IPS-20b (cell line): ENCODE results near the gene ISCU.

Experiments
- H3K27ac ChIP-seq: one replicate; pipeline ENCODE4 v1.5.1; 2013; ENCODE audit warnings: low read length
- H3K27me3 ChIP-seq: 2 replicates; pipeline ENCODE4 v1.6.1; 2013; ENCODE audit warnings: mild to moderate bottlenecking, low read length, inconsistent platforms; ENCODE audit not compliant: insufficient read depth
- H3K36me3 ChIP-seq: 2 replicates; pipeline ENCODE4 v1.6.1; 2013; ENCODE audit warnings: low read depth, mild to moderate bottlenecking, inconsistent platforms, low read length, moderate library complexity; ENCODE audit not compliant: insufficient read depth
- H3K4me1 ChIP-seq: 2 replicates; pipeline ENCODE4 v1.6.1; 2013; ENCODE audit warnings: mild to moderate bottlenecking, control low read depth, inconsistent platforms, low read length, moderate library complexity; ENCODE audit not compliant: insufficient read depth
- H3K4me3 ChIP-seq: 2 replicates; pipeline ENCODE4 v1.5.1; 2013; ENCODE audit warnings: mild to moderate bottlenecking, low read length, inconsistent platforms
- H3K9ac ChIP-seq: 2 replicates; pipeline ENCODE4 v1.6.1; 2013; ENCODE audit warnings: low read depth, mild to moderate bottlenecking, inconsistent platforms, low read length, moderate library complexity
- H3K9me3 ChIP-seq: 2 replicates; pipeline ENCODE4 v1.6.1; 2013; ENCODE audit warnings: mild to moderate bottlenecking, low read depth, low read length, inconsistent platforms; ENCODE audit not compliant: insufficient read depth

The ISCU gene

GRCh38 chr12:108595711-108596647 is 33.6 kb downstream of the ISCU start:
- H3K4me1 ChIP-seq, result no peaks in the 10 kb centered on the region
- H3K27me3 ChIP-seq, result no peaks in the 10 kb centered on the region
- H3K9me3 ChIP-seq, result no peaks in the 10 kb centered on the region
- H3K9ac ChIP-seq, result no peak overlapping the region
- no peak overlapping the region for H3K4me3 ChIP-seq
- no peak overlapping the region for H3K27ac ChIP-seq
- H3K36me3 ChIP-seq, result no peaks in the 10 kb centered on the region

DNA sequence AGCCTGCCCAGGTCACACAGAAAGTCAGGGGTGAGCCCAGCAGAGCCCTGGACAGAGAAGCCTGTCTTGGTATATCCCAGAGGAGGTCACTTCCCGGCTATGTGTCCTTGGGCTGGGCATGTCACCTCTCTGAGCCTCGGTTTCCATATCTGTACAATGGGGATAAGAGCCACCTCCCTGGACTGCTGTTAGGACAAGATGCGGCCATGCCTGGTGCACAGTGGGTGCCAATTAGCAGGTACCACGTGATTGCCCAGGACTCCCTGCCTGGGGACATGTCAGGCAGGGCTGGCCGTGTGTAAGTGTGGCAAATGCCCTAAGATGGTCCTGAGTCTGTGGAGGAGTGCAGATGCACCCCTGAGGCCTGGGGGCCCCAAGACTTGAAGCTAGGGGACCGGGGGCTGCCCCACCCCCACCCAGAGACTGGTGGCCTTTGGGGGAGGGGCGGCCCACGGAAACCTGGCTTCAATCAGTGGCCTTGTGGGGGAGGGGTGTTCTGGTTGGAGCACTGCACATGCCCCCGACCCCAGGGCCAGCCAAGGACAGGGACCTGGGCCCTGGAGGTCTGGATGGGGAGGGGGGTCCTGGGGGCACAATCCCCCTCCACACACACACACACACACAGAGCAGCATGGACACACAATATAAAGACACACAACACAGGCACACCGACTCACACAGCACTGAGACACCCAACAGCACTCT is 34.6 kb downstream of the ISCU start:
- no peaks in the 10 kb centered on the region for H3K9me3 ChIP-seq
- H3K27ac ChIP-seq, result no peak overlapping the region
- no peaks in the 10 kb centered on the region for H3K27me3 ChIP-seq
- no peak overlapping the region for H3K9ac ChIP-seq
- H3K36me3 ChIP-seq, result no peaks in the 10 kb centered on the region
- no peak overlapping the region for H3K4me3 ChIP-seq
- no peaks in the 10 kb centered on the region for H3K4me1 ChIP-seq

DNA sequence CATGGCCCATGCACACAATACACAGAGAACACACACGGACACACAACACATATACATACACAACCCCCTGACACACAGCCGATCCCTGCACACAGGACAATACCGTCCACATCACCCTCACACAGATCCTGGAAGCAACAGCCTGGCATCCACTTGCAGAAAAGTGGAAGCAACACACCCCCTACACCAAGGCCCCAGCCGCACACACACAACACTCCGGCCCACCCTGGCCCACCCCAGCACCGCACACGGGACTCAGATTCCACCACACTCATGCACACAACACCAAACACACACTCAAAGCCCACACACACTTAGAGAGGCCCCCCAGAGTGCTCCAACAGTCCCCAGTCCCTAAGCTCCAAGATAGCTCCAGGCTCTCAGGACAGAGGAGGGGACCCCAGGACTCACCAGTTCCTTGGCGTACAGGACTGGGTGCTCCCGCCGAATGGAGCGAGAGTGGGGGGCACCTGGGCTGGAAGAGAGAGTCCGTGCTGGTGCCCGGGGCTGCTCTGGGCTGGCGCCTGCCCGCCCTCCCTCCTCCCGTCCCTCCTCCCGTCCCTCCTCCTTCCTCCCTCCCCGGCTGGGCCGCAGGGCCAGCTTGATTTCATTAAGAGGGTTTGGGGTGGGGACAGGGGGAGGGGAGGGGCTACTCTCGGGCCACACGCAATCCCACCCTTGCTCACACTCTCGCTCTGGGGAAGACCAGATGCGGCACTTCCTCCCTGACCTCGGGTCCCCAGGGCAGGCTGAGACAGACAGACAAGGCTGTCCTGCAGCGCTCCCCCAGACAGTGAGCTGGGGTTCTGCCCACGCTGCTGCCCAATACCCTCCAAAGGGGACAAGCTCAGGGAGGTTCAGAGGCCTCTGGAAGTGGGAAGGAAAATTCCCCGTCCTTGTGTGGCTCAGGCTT is 35.4 kb downstream of the ISCU start, which contains the start of gene TMEM119:
Gene TMEM119, minus strand, starts transcription at position 526 of the 913 bp plus-strand sequence. CDS start 5,701 bp downstream, outside the sequence.
- Histone ChIP-seq H3K9me3 (no peaks in the 10 kb centered on the region), H3K27me3 (no peaks in the 10 kb centered on the region), H3K27ac (no peak within 1 kb of the TSS), H3K4me1 (no peaks in the 10 kb centered on the region), H3K9ac (no peak within 1 kb of the TSS), H3K4me3 (no peak within 1 kb of the TSS), H3K36me3 (no peaks in the 10 kb centered on the region)

DNA sequence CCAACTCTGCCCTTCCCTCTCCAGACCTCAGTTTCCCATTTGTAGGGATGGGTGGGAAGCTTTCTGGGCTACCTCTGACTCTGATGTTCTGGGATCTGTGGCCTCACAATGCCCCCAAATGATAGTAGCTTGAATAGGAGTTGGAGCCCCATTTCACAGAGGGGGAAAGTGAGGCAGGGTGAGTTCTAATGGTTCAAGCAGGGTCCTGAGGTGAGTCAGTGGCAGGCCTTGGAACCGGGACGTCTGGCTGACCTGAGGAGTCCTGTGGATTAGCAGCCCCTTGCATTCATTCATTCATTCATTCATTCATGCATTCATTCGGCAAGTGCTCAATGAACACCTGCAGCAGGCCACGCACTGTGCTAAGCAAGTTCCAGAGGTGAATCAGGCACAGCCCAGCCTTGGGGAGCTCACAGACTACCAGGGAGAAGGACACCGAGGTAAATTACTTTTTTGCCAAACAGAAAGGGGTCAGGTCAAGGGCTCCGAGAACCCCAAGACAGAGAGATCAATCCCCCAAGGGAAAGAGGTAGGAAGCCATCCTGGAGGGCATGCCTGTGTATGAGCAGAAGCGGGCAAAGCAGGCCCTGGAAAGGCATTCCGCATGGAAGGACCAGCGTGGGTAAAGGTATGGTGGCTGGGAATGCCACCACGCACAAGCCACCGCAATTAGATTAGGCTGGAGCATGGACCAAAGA is 36.3 kb downstream of the ISCU start:
- H3K27ac ChIP-seq, result no peak overlapping the region
- H3K9me3 ChIP-seq, result no peaks in the 10 kb centered on the region
- H3K9ac ChIP-seq, result no peak overlapping the region

DNA sequence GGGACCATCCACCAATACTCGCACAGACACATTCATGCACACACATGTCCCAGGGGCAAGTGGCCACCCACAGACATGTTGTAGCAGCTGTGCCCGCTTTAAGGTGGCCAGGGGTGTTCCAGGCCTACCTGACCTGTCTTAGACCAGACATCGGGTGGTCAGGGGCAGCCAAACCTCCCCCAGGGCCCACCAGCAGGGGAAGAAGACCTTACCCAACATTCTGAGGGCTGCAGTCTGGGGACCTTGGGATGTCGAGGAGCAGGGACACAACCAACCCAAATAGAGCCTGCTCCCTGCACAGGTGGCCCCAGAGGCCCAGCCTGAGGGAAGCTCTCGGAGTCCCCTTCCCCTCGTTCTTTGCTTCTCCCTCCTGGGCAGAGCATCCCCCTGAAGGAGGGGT is 37.1 kb downstream of the ISCU start:
- Histone ChIP-seq H3K4me3 (no peak overlapping the region), H3K27ac (no peak overlapping the region), H3K27me3 (no peaks in the 10 kb centered on the region), H3K36me3 (no peaks in the 10 kb centered on the region), H3K9ac (no peak overlapping the region), H3K4me1 (no peaks in the 10 kb centered on the region), H3K9me3 (no peaks in the 10 kb centered on the region)

More for the DNA sequence above, 36.3 kb downstream of the ISCU start:
- H3K36me3 ChIP-seq, result no peaks in the 10 kb centered on the region
- no peaks in the 10 kb centered on the region for H3K27me3 ChIP-seq
- H3K4me1 ChIP-seq, result no peaks in the 10 kb centered on the region
- H3K4me3 ChIP-seq, result no peak overlapping the region

DNA sequence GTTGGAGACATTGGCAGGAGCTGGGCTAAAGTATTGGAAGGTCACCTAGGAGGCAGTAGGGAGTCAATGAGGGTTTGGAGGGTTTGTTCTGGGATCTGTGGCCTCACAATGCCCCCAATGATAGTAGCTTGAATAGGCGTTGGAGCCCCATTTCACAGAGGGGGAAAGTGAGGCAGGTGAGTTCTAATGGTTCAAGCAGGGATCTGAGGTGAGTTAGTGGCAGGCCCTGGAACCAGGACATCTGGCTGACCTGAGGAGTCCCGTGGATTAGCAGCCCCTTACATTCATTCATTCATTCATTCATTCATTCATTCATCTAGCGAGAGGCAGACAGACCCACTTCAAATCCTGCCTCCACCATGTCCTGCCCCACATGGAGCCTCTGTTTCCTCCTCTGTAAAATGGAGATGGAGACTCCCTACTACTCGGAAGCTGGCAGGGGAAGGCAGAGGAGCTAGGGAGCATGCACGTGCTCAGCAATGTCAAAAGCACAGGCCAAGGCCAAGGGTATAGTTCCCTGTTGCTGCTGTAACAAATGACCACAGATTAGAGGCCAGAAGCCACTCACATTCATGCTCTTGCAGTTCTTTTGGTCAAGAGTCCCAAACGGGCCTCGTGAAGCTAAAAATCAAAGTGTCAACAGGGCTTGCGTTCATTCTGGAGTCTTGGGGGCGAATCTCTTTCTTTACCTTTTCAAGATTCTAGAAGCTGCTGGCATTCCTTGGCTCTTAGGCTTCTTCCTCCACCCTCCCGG is 37.7 kb downstream of the ISCU start:
- Histone ChIP-seq H3K27me3 (no peaks in the 10 kb centered on the region), H3K27ac (no peak overlapping the region), H3K4me1 (no peaks in the 10 kb centered on the region), H3K9me3 (no peaks in the 10 kb centered on the region), H3K4me3 (no peak overlapping the region), H3K9ac (no peak overlapping the region), H3K36me3 (no peaks in the 10 kb centered on the region)

DNA sequence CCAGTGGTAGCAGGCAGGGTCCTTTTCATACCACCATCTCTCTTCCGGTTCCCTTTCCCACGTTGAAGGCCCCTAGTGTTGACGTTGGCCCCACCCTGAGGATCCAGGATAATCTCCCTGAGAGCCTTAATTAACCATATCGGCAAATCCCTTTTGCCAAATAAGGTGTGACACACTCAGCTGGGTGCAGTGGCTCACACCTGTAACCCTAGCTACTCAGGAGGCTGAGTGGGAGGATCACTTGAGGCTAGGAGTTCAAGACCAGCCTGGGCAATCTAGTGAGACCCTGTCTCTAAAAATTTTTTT is 38.3 kb downstream of the ISCU start:
- H3K27ac ChIP-seq, result no peak overlapping the region
- H3K9ac ChIP-seq, result no peak overlapping the region
- no peaks in the 10 kb centered on the region for H3K27me3 ChIP-seq
- no peak overlapping the region for H3K4me3 ChIP-seq
- H3K36me3 ChIP-seq, result no peaks in the 10 kb centered on the region
- H3K4me1 ChIP-seq, result no peaks in the 10 kb centered on the region
- H3K9me3 ChIP-seq, result no peaks in the 10 kb centered on the region

DNA sequence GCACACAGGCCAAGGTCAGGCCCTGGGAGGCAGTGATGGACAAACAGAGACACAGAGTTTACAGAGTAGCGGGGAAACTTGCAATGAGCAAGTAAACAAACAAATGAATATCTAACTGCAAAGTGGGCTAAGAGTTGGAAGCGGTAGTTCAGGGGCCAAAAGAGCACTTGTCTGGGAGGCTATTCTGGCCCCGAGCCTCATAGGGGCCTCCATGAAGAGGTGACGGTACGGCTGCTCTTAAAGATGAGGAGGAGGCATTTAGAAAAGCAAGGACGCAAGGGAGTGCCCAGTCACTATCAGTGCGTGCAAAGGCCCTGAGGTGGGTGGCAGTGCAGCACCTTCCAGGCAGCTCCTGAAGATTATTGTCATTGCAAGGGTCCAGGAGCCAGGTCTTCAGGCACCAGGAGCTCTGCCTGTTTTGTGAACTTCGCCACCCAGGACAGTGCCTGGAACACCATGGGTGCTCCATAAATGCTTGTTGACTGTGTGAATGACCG is 39.9 kb downstream of the ISCU start:
- Histone ChIP-seq H3K27ac (no peak overlapping the region), H3K36me3 (no peaks in the 10 kb centered on the region), H3K9me3 (no peaks in the 10 kb centered on the region), H3K4me3 (no peak overlapping the region), H3K4me1 (no peaks in the 10 kb centered on the region), H3K9ac (no peak overlapping the region), H3K27me3 (no peaks in the 10 kb centered on the region)

DNA sequence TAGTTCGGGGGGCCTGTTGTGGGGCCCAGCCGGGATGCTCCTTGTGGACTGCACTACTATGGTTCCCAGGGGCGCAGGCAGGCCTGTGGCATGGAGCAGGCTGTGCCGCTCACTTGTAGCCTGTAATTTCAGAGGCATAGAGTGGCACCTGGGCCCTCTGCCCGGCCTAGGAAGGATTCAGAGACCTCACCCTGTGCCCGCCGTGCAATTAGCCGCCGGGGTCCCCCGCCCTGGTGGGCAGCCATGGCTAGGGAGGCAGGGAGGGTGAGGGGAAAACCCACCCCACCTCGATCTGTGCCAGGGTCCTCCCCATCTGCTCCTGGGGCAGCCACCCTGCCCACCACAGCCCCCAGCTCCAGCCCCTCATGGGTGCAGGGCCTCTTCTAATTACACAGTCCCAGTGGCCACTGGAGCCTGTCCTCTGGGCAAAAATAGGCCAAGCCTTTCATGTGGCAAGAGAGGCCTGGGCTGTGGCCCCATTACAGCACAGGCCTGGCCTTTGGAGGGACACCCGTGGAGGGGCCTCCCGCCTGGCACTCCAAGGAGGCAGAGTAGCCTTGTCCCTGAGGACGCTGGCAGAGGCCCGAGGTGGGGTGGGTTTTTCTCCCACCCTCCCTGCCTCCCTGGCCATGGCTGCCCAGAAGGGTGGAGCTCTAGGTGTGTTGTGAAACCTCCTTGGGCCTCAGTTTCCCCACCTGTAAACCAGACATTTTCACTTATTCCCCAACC is 40.7 kb downstream of the ISCU start:
- no peak overlapping the region for H3K9ac ChIP-seq
- H3K9me3 ChIP-seq, result no peaks in the 10 kb centered on the region
- no peaks in the 10 kb centered on the region for H3K36me3 ChIP-seq
- H3K4me1 ChIP-seq, result no peaks in the 10 kb centered on the region
- no peaks in the 10 kb centered on the region for H3K27me3 ChIP-seq
- H3K27ac ChIP-seq, result no peak overlapping the region
- no peak overlapping the region for H3K4me3 ChIP-seq

GRCh38 chr12:108603743-108604142 is 41.3 kb downstream of the ISCU start:
- no peaks in the 10 kb centered on the region for H3K36me3 ChIP-seq
- H3K27ac ChIP-seq, result no peak overlapping the region
- H3K9me3 ChIP-seq, result no peaks in the 10 kb centered on the region
- no peak overlapping the region for H3K9ac ChIP-seq
- no peak overlapping the region for H3K4me3 ChIP-seq
- no peaks in the 10 kb centered on the region for H3K27me3 ChIP-seq
- H3K4me1 ChIP-seq, result no peaks in the 10 kb centered on the region
